Measurements from ENCODE around the gene SERP2. TPM values are rescaled to one million over a fixed set of nuclear protein-coding genes. Genes with fewer than 3 reads are reported as not detected.
A peak's percentile ranks its signal among the peaks of the same experiment; 100 is the strongest.
"Not testable (repeated sequence)": the region's sequence is repeated elsewhere in the genome, so short reads cannot be mapped to it uniquely, and the experiment has no call there.

SERP2 gene
- total RNA-seq, result 1 to 10 TPM; 3.4 to 5.2 TPM
- 10 to 100 TPM; 11.4 to 13.4 TPM for polyA plus RNA-seq
- long read RNA-seq, donor 1, result 0 reads
- long read RNA-seq, donor 2, partial matches to known transcripts, result 0 of 1 reads
- long read RNA-seq, donor 2, other reads (novel, unspliced or antisense), result 0 of 1 reads

GRCh38 chr13:44373601-44374347 is at the start of gene SERP2:
TSS of gene SERP2 (plus strand) at chr13:44373824. CDS start at chr13:44374026, 202 bp downstream.
- DNase-seq (peak; percentile 66 to 76), ATAC-seq (ENCODE audit: low FRiP score) (peak; percentile 72)
- no peaks in the 10 kb centered on the region for H3K9me3 ChIP-seq (ENCODE audit: control insufficient read depth, low read length)
- no peaks in the 10 kb centered on the region for H3K36me3 ChIP-seq (ENCODE audit: control insufficient read depth in 1 of 2, insufficient read depth in 2 of 2, low read length in 1 of 2)
- H3K27me3 ChIP-seq (ENCODE audit: control insufficient read depth in 1 of 2, insufficient read depth in 2 of 2, low read length in 1 of 2), result no peaks in the 10 kb centered on the region
- peak within 1 kb of the TSS; percentile 14 to 63 for H3K4me3 ChIP-seq (ENCODE audit: low read length in 2 of 2)
- intact Hi-C loops (cut with DNase I), result loop anchor here (5.0 kb wide), 2 partner anchors 64 to 66 kb away; no protein-coding TSS in a partner anchor
- peak within 1 kb of the TSS in 1 of 2 donors; percentile 36 for H3K27ac ChIP-seq (ENCODE audit: low read depth in 1 of 2, low read length in 2 of 2)
- 1% methylated on average over 65 to 82 of the region's 83 CpGs for WGBS, 2 donors
- H3K4me1 ChIP-seq (ENCODE audit: control insufficient read depth in 1 of 2, insufficient read depth in 2 of 2, low read length in 2 of 2), result no peaks in the 10 kb centered on the region

GRCh38 chr13:44326961-44327360 is 46.7 kb upstream of the SERP2 start:
- no peak for ATAC-seq (ENCODE audit: low FRiP score)
- no peak for DNase-seq
- Histone ChIP-seq H3K27ac (ENCODE audit: low read depth in 1 of 2, low read length in 2 of 2) (no peak overlapping the region), H3K27me3 (ENCODE audit: control insufficient read depth in 1 of 2, insufficient read depth in 2 of 2, low read length in 1 of 2) (no peaks in the 10 kb centered on the region), H3K4me3 (ENCODE audit: low read length in 2 of 2) (no peak overlapping the region), H3K9me3 (ENCODE audit: control insufficient read depth, low read length) (no peaks in the 10 kb centered on the region), H3K36me3 (ENCODE audit: control insufficient read depth in 1 of 2, insufficient read depth in 2 of 2, low read length in 1 of 2) (no peaks in the 10 kb centered on the region), H3K4me1 (ENCODE audit: control insufficient read depth in 1 of 2, insufficient read depth in 2 of 2, low read length in 2 of 2) (peaks cover 0 to 5% of the 10 kb centered on the region in 2 donors)
- 98 to 100% methylated on average over 2 of the region's 2 CpGs for WGBS, 2 donors
- intact Hi-C loops (cut with DNase I), result no loop called here

DNA sequence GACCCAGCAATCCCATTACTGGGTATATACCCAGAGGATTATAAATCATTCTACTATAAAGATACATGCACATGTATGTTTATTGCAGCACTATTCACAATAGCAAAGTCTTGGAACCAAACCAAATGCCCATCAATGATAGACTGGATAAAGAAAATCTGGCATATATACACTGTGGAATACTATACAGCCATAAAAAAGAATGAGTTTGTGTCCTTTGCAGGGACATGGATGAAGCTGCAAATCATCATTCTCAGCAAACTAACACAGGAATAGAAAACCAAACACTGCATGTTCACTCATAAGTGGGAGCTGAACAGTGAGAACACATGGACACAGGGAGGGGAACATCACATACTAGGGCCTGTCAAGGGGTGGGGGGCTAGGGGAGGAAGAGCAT is 44.6 kb upstream of the SERP2 start:
- DNase-seq; H3K4me3 ChIP-seq (ENCODE audit: low read length in 2 of 2); H3K27me3 ChIP-seq (ENCODE audit: control insufficient read depth in 1 of 2, insufficient read depth in 2 of 2, low read length in 1 of 2); H3K36me3 ChIP-seq (ENCODE audit: control insufficient read depth in 1 of 2, insufficient read depth in 2 of 2, low read length in 1 of 2); ATAC-seq (ENCODE audit: low FRiP score); H3K9me3 ChIP-seq (ENCODE audit: control insufficient read depth, low read length); H3K4me1 ChIP-seq (ENCODE audit: control insufficient read depth in 1 of 2, insufficient read depth in 2 of 2, low read length in 2 of 2); H3K27ac ChIP-seq (ENCODE audit: low read depth in 1 of 2, low read length in 2 of 2); intact Hi-C loops (cut with DNase I): not testable (repeated sequence)

DNA sequence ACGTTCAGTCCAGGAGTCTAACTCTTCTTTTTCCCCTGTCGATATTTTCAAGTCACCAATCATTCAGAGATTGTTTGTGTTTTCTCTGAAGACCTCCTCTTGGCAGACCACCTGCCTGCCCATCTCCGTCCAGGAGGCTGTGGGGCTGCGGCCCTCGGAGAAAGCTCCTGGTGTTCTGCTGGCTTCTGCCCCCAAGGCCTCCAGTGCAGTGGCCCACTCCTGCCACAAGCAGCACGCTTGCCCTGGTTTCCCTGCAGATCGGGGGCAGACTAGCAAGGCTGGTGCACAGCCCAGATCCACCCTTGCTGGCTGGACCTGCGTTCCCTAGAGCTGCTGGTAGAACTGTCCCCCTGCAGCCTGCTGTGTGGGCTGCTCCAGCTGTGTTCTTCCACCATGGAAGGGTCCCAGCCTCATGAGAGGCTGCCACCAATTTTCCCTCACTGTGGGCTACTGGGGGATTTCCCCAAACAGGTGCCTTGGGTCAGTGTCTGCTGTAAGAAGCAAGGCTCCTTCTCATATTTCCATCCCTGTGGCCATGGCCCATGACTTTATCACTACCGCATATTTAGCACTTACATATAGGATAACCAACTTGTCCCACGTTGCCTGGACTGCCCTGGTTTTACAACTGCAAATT is 43.6 kb upstream of the SERP2 start:
- H3K27me3 ChIP-seq (ENCODE audit: control insufficient read depth in 1 of 2, insufficient read depth in 2 of 2, low read length in 1 of 2), result no peaks in the 10 kb centered on the region
- no peaks in the 10 kb centered on the region for H3K36me3 ChIP-seq (ENCODE audit: control insufficient read depth in 1 of 2, insufficient read depth in 2 of 2, low read length in 1 of 2)
- DNase-seq (no peak), ATAC-seq (ENCODE audit: low FRiP score) (no peak)
- no peaks in the 10 kb centered on the region for H3K9me3 ChIP-seq (ENCODE audit: control insufficient read depth, low read length)
- H3K4me1 ChIP-seq (ENCODE audit: control insufficient read depth in 1 of 2, insufficient read depth in 2 of 2, low read length in 2 of 2), result peaks cover 0 to 5% of the 10 kb centered on the region in 2 donors
- WGBS, 2 donors, result 93 to 94% methylated on average over 10 of the region's 10 CpGs
- no peak overlapping the region for H3K4me3 ChIP-seq (ENCODE audit: low read length in 2 of 2)
- intact Hi-C loops (cut with DNase I), result no loop called here
- H3K27ac ChIP-seq (ENCODE audit: low read depth in 1 of 2, low read length in 2 of 2), result no peak overlapping the region

GRCh38 chr13:44331446-44331845 is 42.2 kb upstream of the SERP2 start:
- Histone ChIP-seq H3K4me3 (ENCODE audit: low read length in 2 of 2) (no peak overlapping the region), H3K4me1 (ENCODE audit: control insufficient read depth in 1 of 2, insufficient read depth in 2 of 2, low read length in 2 of 2) (peaks cover 0 to 5% of the 10 kb centered on the region in 2 donors), H3K27me3 (ENCODE audit: control insufficient read depth in 1 of 2, insufficient read depth in 2 of 2, low read length in 1 of 2) (no peaks in the 10 kb centered on the region), H3K27ac (ENCODE audit: low read depth in 1 of 2, low read length in 2 of 2) (peak overlapping the region; percentile 45 to 61), H3K9me3 (ENCODE audit: control insufficient read depth, low read length) (no peaks in the 10 kb centered on the region), H3K36me3 (ENCODE audit: control insufficient read depth in 1 of 2, insufficient read depth in 2 of 2, low read length in 1 of 2) (no peaks in the 10 kb centered on the region)
- ATAC-seq (ENCODE audit: low FRiP score) (peak; percentile 15), DNase-seq (no peak)
- intact Hi-C loops (cut with DNase I), result no loop called here
- WGBS, 2 donors, result 53 to 59% methylated on average over 4 of the region's 4 CpGs

GRCh38 chr13:44331912-44332851 is 41.4 kb upstream of the SERP2 start:
- peak overlapping the region in 1 of 2 donors; percentile 65 for H3K27ac ChIP-seq (ENCODE audit: low read depth in 1 of 2, low read length in 2 of 2)
- intact Hi-C loops (cut with DNase I), result no loop called here
- WGBS, 2 donors, result 20 to 26% methylated on average over 7 of the region's 7 CpGs
- H3K4me1 ChIP-seq (ENCODE audit: control insufficient read depth in 1 of 2, insufficient read depth in 2 of 2, low read length in 2 of 2), result peaks cover 0 to 5% of the 10 kb centered on the region in 2 donors
- DNase-seq (peak; percentile 86 to 88), ATAC-seq (ENCODE audit: low FRiP score) (peak; percentile 84)
- H3K36me3 ChIP-seq (ENCODE audit: control insufficient read depth in 1 of 2, insufficient read depth in 2 of 2, low read length in 1 of 2), result no peaks in the 10 kb centered on the region
- H3K9me3 ChIP-seq (ENCODE audit: control insufficient read depth, low read length), result no peaks in the 10 kb centered on the region
- H3K27me3 ChIP-seq (ENCODE audit: control insufficient read depth in 1 of 2, insufficient read depth in 2 of 2, low read length in 1 of 2), result no peaks in the 10 kb centered on the region
- H3K4me3 ChIP-seq (ENCODE audit: low read length in 2 of 2), result no peak overlapping the region

GRCh38 chr13:44333950-44334655 is 39.5 kb upstream of the SERP2 start:
- no peak for ATAC-seq (ENCODE audit: low FRiP score)
- Histone ChIP-seq H3K36me3 (ENCODE audit: control insufficient read depth in 1 of 2, insufficient read depth in 2 of 2, low read length in 1 of 2) (no peaks in the 10 kb centered on the region), H3K4me3 (ENCODE audit: low read length in 2 of 2) (no peak overlapping the region), H3K27ac (ENCODE audit: low read depth in 1 of 2, low read length in 2 of 2) (no peak overlapping the region), H3K9me3 (ENCODE audit: control insufficient read depth, low read length) (no peaks in the 10 kb centered on the region), H3K27me3 (ENCODE audit: control insufficient read depth in 1 of 2, insufficient read depth in 2 of 2, low read length in 1 of 2) (no peaks in the 10 kb centered on the region), H3K4me1 (ENCODE audit: control insufficient read depth in 1 of 2, insufficient read depth in 2 of 2, low read length in 2 of 2) (peaks cover 0 to 5% of the 10 kb centered on the region in 2 donors)
- 73 to 81% methylated on average over 5 of the region's 5 CpGs for WGBS, 2 donors
- DNase-seq, result no peak
- intact Hi-C loops (cut with DNase I), result no loop called here

DNA sequence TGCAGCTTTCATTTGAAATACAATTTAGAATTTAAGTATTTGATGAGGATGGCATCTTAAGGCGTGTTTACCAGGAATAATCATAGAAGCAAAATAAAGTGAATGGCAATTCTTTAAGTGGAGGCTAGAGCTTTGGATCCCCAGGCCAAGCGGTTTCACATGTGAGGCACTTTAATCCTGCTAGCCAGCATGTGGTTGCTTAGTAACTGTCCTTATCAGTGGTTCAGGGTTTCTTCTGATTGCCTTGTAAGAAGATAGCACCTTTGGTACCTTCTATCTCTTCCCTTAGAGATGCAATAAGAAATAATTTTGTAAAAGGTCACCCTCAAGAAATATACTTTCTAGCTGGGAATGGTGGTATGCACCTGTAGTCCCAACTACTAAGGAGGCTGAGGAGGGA is 38.9 kb upstream of the SERP2 start:
- H3K9me3 ChIP-seq (ENCODE audit: control insufficient read depth, low read length), result no peaks in the 10 kb centered on the region
- no peak overlapping the region for H3K4me3 ChIP-seq (ENCODE audit: low read length in 2 of 2)
- peaks cover 0 to 5% of the 10 kb centered on the region in 2 donors for H3K4me1 ChIP-seq (ENCODE audit: control insufficient read depth in 1 of 2, insufficient read depth in 2 of 2, low read length in 2 of 2)
- H3K27me3 ChIP-seq (ENCODE audit: control insufficient read depth in 1 of 2, insufficient read depth in 2 of 2, low read length in 1 of 2), result no peaks in the 10 kb centered on the region
- ATAC-seq (ENCODE audit: low FRiP score) (no peak), DNase-seq (no peak)
- intact Hi-C loops (cut with DNase I), result no loop called here
- WGBS, 2 donors, result 97 to 100% methylated on average over 2 of the region's 2 CpGs
- no peaks in the 10 kb centered on the region for H3K36me3 ChIP-seq (ENCODE audit: control insufficient read depth in 1 of 2, insufficient read depth in 2 of 2, low read length in 1 of 2)
- no peak overlapping the region for H3K27ac ChIP-seq (ENCODE audit: low read depth in 1 of 2, low read length in 2 of 2)
